H1 (cell line): ENCODE results near the gene TP53I13. TPM values are rescaled to one million over a fixed set of nuclear protein-coding genes. Genes with fewer than 3 reads are reported as not detected.

Experiments
- CHD1 ChIP-seq: IDR thresholded peaks from 2 replicates; pipeline ENCODE4 v1.6.1; 2012; ENCODE audit warnings: low read depth, low read length, improper control_type of control experiment
- CHD2 ChIP-seq: IDR thresholded peaks from 2 replicates; pipeline ENCODE4 v1.6.1; 2012; ENCODE audit warnings: low read length, improper control_type of control experiment
- EP300 ChIP-seq, 2 experiments: IDR thresholded peaks; 1 replicate in 1 of 2; 2 replicates in 1 of 2; pipeline ENCODE4 v1.6.1; 2011 to 2012; ENCODE audit warnings: low read depth in 2 of 2, low read length in 2 of 2, mild to moderate bottlenecking in 2 of 2, borderline replicate concordance in 1 of 2, inconsistent platforms in 1 of 2, moderate library complexity in 1 of 2
- SRF ChIP-seq: IDR thresholded peaks from 2 replicates; pipeline ENCODE4 v1.6.1; 2011; ENCODE audit warnings: mild to moderate bottlenecking, low read depth, low read length, moderate library complexity
- polyA plus RNA-seq, 7 experiments: library from polyadenylated mRNA; depleted of rRNA in 3 of 7; stranded (reverse) in 5 of 7; unstranded in 2 of 7; fragments of >200 nt in 5 of 7; fragments of 200-250 nt in 2 of 7; gene quantifications; 1 replicate in 5 of 7; 2 replicates in 1 of 7; 4 replicates in 1 of 7; pipeline versions ENCODE4 v1.2.1 to v1.2.3, GENCODE V29; 2011 to 2013; ENCODE audit warnings: missing spikeins in 2 of 7, mixed read lengths in 2 of 7
- total RNA-seq: library from RNA; stranded (reverse); fragmentation: NEBNext Ultra II Directional; extraction: Animal tissue kit (Norgen Biotek cat#: 25700); gene quantifications from 2 replicates; pipeline ENCODE4 v1.2.1, GENCODE V29; 2021

TP53I13 gene
- total and polyA plus RNA-seq, 2 of the 8 experiments (the other 6 are each of a cell fraction or from before 2014, with no cell fraction given): 22.4 to 35.7 TPM

DNA sequence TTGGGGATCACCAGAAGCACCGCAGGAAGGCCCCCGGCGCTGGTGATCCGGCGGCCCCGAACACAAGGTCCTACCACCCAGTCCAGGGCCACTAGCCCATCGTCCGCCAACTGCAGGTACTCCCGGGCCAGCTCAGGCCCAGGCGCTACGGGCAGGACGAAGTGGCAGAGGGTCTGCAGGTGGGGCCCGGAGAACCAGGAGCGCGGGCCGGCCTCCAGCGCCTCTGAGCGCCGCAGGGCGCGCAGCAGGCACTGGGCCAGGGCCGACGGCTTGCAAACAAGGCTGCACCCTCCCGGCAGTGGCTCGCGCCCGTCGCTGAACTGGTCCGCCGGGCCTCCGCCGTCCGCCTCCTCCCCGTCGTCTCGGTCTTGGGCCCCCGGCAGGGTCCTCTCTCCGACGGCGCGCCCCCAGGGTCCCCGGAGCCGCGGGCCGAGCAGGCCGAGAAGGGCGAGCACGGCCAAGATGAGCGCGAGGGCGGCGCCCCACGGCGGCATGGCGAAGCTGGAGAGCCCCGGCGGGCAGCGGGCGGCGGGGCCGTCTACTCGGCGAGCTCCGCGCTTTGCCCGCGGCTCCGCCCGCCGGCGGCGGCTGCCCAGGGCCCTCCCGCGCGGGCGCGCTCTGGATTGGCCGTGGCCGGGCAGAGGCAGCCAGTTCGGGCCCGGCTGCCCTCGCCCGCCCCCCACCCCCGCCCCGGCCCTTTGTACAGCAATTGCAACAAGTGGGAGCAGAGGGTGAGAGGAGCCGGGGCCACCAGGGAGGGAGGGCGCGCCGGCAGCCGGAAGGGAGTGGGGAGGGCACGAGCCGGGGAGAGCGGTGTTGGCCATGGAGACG lies 1.8 kb upstream of the TP53I13 start, which contains the start of gene ABHD15 (continued):
- TF ChIP-seq CHD1: no peak
- no peak for TF ChIP-seq SRF
- no peak for TF ChIP-seq EP300 (IDR thresholded peaks at IDR 0.05; ENCODE audit: borderline replicate concordance in 1 of 2, low read depth in 2 of 2, low read length in 2 of 2)
- TF ChIP-seq CHD2: no peak
